HUDEP-2 (cell line): ENCODE data around the gene STARD3NL.

ENCODE experiments used
- DNase-seq, 76 experiments: peaks; one replicate each; lab custom pipeline; 2025; ENCODE audit not compliant: unreplicated experiment in 76 of 76; lab: John Stamatoyannopoulos, UW

Gene STARD3NL

DNA sequence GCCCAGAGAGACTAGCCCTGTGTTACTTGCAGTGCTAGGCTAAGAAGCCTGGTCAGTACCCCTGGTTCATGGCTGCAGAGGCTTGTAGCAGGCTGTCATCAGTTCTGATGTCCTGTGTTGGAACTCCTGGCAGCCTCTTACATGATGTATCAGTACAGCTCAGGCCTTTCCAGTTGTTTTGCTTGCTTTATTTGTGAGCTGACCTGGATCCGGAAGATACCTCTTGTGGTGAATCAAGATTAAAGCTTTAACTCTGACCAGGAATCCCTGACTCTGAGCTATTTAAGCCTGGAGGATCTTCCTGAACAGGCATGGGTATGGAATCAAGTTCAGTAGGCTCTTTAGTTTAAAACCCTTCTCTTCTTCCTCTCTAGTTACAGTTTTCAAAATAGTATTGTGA lies 4.4 kb downstream of the STARD3NL start:
- DNase-seq: no peak

DNA sequence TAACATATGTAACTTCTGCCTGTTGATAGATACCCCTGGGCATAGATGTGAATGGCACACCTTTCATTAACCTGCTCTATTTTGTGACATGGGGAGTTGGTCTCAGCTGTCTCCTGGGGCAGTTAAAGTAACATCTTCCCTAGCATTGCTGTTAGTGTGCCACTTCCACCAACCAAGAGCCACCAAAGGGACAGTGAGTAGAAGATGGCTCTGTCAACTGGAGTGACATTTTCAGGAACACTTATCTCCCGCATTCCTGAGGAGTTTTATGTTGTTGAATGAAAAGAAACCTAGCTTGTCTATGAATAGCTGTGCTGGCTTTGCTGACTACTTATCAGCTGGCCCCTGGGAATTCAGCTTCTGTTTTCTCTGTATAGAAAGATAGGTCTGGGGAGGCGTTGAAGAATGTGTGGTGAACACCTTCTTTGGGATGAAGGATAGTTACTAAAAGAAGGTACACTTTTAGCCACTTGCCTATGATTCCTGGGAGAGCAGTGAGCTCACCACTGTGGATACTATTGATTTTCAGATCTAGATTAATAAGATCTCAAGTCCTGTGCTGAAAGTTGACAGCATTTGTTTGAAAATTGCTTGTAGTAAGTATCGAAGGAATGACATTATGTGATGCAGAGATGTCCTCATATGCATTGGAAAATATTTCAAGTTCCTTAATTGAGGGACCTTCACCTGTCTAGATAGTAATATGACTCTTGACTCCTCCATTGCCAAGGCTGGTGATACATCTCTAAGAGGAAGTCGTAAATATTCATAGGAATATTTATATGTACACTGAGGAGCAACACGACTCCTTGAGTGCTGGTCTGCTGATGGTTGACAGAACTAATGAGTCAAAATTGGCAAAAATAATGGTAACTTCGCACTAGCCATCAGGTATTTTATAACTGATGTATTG lies 7.6 kb downstream of the STARD3NL start:
- peak in 2 of 76 experiments; percentile 4 to 21 for DNase-seq

DNA sequence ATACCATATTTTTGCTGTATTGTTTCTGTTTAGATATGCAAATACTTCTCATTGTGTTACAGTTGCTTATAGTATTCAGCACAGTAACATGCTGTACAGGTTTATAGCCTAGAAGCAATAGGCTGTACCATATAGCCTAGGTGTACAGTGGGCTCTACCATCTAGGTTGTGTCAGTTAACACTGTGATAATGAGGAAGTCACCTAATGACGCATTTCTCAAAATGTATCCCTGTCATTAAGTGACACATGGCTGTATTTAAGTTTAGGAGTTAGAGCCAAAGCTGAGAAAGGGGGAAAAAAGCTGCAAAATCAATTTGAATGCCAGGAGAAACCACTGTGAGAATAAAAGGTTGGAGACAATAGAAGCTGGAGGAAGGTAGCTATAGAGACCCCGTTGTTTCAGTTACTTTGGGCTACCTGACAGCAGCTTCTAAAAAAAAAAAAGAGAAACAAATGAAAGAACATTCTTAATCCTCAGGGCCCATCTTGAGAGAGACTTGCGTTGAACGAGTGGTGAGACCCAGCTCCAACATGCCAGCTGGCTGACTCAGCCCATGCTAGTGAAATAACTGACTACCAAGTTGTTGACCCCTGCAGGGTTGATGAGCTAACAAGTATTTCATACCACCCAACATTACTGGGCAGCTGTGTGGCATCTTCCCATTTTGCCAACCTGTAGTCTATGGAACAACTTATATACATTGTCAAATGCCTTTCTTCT lies 8.7 kb downstream of the STARD3NL start:
- DNase-seq: no peak

DNA sequence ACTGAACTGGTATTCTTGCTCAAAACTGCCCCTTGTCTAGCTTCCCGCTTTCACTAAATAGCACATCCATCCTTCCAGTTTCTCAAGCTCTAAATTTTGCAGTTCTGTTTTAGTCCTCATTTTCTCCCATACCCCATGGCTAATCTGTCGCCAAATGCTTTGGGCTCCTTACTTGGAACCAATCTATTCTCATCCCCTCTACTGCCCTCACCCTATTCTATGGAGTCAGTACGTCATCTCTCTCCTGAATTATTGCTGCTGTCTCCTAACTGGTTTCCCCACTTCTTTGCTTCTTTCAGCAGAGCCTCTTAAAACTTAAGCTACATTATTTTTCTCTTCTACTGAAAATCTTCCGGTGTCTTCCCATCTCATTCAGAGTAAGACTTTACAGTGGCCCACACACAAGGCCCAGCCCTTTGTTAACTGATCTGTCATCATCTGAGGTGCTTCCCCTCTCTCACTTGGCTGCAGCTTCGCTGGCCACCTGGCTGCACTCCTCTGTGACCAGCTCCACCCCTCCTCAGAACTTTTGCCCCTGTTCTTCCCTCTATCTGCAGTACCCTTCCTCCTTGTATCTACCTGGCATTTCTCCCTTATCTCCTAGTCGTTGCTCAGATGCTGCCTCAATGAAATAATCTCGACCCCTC lies 9.9 kb downstream of the STARD3NL start:
- no peak for DNase-seq

DNA sequence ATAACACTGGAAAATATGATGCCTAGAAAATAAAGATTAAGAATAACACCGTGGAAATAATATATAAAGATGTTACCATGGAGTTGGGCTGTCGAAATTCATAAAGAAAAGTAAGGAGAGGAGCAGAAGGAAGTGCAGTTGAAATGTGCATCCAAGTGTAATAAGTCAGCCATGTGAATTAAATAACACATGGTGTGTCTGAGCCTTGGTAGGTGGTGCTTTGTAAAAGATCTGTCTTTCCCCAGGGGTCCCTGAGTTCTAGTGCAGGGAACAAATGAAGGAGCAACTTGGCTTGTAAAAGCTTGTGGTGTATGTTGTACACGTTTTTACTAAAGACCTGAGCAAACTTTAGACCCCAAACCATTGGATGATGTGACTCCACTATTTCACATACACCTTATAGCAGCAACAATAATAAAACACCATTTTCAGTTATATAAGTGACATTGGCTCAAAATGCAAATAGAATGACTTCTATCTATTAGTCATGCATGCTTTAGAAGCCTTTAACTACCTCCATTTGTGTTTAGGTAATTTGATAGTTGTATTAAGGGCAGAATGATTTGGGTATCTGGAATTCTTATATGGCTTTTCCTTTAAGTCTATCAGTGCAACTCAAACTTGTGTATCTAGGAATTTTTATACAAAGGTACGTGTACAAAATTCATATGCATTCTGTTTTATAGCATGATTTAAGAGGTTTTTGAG lies 11.3 kb downstream of the STARD3NL start:
- no peak for DNase-seq

DNA sequence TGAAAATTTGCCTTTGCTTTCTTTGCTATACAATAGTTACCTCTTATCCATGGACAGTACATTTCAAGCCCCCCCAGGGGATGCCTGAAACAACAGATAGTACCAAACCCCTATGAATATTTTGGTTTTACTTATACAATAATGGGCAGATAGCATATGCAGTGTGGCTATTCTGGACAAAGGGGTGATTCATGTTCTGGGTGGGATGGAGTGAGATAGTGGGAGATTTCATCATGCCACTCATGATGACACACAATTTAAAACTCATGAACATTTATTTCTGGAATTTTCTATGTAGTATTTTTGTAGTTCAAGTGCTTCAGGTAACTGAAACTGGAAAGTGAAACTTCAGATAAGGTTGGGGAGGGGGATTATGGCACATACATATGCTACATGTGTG lies 12.0 kb downstream of the STARD3NL start:
- DNase-seq: no peak

DNA sequence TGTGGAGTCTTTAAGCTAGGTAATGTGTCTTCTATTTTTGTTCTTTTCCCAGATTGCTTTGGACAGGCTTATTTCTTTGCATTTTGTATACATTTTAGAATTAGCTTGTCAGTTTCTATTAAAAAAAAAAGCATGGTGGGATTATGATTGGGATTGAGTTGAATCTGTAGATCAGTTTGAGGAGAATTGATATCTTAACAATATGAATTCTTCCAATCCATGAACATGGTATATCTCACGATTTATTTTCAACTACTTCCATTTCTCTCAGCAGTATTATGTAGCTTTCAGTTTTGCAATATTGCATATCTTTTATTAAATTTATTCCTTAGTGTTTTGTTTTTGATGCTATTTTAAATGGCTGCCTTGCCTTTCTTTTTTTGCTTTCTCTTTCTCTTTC lies 13.7 kb downstream of the STARD3NL start:
- no peak for DNase-seq

DNA sequence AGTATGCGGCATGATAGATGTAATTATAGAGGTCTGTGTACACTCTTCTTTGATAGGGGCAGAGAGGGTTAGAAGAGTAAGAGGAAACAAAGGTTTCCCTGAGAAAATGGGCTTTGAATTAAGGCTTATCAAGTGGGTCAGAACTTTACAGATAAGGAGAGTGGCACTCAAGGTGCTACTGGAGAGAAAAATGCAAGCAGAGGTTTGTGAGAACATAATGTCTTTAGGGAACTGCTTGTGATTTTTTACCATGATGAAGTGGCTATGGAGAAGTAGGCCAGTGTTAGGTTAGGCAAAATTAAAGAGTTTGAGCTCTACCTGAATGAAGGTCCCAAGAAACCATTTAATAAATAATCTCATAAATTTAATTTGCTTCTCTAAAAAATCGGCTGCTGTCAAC lies 14.3 kb downstream of the STARD3NL start:
- DNase-seq: no peak

DNA sequence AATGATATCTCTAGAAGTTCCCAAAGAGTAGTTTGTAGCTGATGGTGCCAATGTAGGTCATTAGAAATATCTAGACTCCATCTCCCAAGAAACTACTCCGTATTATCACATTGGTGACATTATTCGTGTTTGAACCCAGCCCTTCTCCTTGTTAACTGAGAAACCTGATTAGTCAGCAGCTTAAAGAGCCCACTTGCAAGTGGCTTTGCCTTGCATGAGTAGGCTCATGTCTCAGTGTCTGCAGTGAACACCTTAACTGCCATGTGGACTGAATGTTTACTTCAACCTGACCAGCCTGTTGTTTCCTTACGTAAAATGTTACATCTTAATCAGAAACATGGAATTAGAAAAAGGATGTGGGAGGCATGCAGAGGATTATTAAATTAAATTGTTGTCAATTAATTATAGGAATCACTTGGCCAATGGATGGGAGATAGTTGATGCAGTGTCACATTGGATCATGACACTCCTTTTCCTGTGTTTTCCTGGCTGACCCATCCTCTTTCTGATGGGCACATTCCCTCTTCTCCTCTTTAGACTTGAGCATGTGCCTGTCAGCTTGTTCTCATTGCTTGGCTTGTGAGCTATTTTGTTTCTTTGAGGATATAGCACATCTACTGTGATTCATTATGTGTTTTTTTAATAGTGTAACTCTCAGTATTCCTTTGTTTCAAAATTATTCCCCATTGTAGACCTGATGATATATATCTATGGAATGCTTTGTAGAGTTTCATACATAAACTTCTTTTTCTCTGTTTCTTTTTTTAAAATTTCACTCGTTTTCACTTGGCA lies 18.0 kb downstream of the STARD3NL start:
- DNase-seq: no peak

DNA sequence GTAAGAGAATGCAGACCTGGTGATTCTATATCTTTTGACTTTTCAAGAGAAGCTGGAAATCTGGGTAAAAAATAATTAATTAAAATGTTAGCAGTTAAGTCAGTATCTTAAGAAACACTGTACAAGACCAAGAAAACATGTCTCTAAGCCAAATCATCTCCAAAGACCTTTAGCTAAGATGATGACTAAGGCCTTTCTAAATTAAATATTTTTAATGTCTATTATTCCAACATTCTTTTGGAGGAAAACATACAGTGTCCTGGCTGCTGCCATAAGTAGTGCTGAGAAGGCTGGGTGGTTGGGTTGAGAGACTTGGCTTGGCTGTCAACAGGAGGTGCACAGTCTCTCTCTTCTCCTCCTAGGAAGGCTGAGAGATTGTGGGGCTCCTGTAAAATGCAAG lies 20.3 kb downstream of the STARD3NL start:
- DNase-seq: no peak

DNA sequence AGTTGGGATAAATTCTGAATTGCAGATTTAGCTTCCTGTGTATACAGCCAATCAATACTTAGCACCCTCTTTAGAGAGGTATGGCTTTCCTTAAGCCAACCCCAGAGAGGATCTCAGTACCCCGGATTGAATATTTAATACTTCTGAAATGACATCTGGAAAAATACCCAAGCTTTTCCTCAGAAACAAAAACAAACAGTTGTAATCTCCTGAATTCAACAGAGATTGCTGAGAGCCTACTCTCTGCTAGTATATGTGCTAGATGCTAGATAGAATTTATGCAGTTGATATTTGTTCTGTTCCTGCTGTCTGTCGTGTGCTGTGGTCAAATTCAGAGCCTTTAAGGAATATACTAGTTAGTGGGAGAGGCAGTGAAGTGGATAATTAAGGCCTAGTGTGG lies 21.1 kb downstream of the STARD3NL start:
- no peak for DNase-seq

DNA sequence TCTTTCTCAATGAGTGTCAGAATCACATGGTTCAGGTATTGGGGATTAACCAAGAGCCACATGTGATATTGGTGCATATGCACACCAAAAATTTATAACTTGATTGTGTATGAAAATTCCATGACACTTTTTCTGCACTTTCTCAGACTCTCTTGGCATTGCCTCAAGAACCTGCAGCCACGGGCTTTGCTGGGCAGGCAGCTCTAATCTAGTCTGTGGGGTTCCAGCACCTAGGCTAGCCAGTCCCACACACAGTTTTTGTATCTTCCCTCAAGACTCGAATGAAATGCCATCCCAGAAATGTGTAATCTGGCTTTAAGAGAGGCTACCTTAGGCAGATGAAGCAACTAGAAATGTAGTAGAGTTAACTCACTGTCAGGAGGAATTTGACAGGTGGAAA lies 21.7 kb downstream of the STARD3NL start:
- DNase-seq: no peak

DNA sequence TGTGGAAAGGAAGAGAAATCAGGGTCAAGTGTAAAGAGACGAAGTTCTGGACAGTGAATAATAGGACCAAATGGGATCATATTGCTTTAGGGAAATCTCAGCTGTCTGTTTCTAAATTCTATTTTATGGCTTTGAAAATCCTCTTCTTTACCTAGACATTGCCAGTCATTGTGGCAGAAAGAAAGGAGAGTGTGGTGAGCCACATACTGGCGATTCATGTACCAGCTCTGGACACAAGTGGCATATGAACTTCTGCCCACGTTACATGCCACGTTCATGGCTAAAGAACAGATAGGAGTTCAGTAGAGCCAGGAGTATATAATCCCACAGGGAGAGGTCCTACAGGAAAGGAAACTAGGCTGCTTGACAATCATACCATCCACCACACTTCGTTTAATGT lies 28.0 kb downstream of the STARD3NL start:
- DNase-seq: no peak

DNA sequence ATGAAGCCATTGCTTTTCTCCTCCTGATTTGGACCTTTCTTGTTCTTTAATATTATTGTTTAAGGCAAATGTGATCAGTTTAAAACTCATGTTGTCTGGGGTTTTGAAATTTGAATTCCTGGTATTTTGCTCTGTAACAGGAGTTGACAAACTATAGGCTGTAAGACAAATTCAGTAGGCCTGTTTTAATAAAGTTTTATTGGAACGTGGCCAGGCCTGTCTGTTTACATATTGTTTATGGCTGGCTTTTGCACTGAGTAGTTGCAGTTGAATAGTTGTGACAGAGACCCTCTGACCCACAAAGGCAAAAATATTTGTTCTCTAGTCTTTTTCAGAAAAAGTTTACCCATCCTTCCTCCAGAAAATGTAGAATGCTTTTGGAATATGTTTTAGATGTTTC lies 29.8 kb downstream of the STARD3NL start:
- DNase-seq: no peak

DNA sequence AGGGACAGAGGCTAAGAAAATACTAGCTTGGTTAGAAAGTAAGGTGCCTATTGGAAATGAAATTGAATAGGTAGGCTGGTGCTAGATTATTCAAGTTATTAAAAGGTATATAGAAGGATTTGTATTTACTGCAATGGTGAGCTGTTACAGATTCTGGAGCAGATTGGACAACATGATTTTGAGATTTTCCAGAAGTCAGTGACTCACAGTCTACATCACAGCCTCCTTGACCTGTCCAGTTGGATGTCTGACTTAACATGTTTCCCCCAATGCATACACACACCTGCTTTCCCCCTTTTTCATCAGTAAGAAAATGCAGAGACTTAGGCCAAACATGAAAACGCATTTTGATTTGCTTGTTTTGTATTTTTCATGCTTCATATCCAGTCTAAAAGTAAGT lies 33.4 kb downstream of the STARD3NL start:
- no peak for DNase-seq

DNA sequence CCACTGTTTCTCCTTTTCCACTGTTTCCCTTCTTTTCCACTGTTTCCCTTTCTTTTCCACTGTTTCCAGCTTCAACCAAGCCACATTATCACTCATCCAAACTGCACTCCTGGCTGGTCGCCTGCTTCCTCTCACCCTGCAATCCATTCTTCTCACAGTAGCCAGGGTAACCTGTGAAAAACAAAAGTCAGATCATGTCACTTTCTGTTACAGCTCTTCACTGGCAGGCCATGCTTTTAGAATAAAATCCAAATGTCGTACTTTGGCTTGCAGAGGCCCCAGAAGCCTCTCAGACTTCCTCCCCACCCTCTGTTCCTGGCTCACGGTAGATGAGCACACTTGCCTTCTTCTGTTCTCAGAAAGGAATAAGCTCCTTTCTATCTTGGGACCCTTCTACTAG lies 33.9 kb downstream of the STARD3NL start:
- DNase-seq: no peak

DNA sequence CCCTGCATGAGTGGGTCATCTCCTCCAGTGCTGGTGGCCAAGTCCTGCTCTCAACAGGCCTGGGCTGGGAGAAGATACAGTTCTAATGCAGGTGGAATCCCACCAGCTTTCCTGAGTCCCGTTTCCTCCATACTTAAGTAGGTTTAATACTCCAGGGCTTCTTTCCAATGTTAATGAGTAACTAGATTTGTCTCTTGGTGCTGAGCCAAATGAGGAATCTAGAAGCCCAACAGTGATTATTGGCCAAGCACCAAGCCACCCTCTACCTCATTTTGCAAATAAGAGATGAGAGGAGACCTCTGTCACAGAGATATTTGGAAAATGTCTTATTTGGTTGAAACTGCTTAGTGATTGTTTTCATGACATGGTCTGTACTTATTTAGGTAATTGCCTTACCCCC lies 37.1 kb downstream of the STARD3NL start:
- DNase-seq: no peak

DNA sequence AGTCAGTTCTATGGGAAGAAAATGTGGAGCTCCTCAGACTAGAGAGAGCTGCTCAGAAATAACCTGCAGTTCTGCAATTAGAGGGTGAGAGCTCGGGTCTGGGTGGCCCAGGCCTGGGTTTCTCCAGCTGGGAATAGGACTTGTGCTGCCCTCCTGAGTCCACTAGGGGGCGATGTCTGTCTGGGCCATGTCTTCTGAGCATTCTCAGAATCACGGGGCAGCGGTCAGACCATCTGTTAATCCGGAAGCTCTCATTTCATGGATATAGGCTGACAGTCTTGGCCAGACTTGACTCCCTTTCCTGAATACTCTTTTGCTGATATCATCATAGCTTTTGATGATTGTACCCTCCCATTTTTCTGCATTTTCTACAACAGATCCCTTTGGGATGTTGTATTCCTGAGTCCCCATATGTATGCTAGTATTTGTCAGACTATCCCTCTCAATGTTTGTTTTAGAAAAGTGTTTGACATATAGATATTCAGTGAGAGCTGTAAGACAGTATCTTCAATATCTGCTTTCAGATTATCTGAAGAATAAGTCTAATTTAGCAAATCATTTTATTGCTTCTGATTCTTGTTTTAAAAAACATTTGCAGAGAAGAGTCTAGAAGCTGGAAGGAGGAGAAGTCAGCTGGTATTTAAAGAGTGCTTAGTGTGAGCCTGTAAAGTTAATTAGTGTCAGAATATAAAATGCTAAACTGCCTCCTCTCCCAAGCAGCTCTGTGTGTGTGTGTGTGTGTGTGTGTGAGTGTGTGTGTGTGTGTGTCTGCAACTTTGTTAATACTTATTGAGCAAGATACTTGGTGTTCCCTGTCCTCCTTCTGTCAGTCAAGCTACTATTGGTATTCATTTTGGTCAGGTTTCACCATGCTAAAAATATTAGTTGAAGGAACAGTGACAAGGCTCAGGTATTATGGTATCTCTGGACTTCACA lies 38.0 kb downstream of the STARD3NL start:
- DNase-seq: peak in 60 of 76 experiments; percentile 2 to 77 (median 48)

DNA sequence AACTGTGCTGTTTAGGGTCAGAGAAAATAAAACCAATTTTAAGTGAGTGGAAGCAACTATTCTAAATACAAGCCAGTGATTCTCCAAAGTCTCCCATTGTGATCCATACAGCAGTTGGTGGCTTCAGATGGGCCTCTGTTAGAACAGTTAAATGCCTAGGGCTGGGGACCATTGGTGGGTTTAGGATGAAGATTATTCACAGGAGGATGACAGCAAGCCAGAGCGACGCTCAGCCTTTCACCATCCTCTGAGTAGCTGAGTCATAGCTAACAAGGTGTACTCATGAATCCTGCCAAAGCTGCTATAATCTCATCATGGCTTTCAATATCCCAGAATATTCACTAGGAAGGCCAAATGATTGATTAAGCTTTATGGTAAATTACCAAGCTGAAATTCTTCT lies 39.6 kb downstream of the STARD3NL start:
- DNase-seq: no peak
